Glutamatergic neuron (in vitro differentiated cells): ENCODE results near the gene RAP1GAP. TPM values are rescaled to one million over a fixed set of nuclear protein-coding genes. Genes with fewer than 3 reads are reported as not detected.

ENCODE experiments used
- DNase-seq: peaks from one replicate; pipeline ENCODE4 v3.0.0; 2022
- H3K27ac Mint-ChIP-seq: one replicate; pipeline ENCODE4 v1.8.0; 2020; ENCODE audit warnings: mild to moderate bottlenecking, mixed read lengths, inconsistent platforms; ENCODE audit not compliant: unreplicated experiment
- H3K27me3 Mint-ChIP-seq: one replicate; pipeline ENCODE4 v1.8.0; 2020; ENCODE audit warnings: mild to moderate bottlenecking, moderate library complexity, mixed read lengths, inconsistent platforms; ENCODE audit not compliant: unreplicated experiment
- H3K36me3 Mint-ChIP-seq: one replicate; pipeline ENCODE4 v1.8.0; 2020; ENCODE audit warnings: mild to moderate bottlenecking, mixed read lengths, inconsistent platforms; ENCODE audit not compliant: unreplicated experiment
- H3K4me1 Mint-ChIP-seq: one replicate; pipeline ENCODE4 v1.8.0; 2020; ENCODE audit warnings: mild to moderate bottlenecking, low read depth, mixed read lengths, inconsistent platforms; ENCODE audit not compliant: unreplicated experiment
- H3K4me3 Mint-ChIP-seq: one replicate; pipeline ENCODE4 v1.8.0; 2020; ENCODE audit warnings: mild to moderate bottlenecking, mixed read lengths, inconsistent platforms; ENCODE audit not compliant: unreplicated experiment
- H3K9me3 Mint-ChIP-seq: one replicate; pipeline ENCODE4 v1.8.0; 2020; ENCODE audit warnings: mild to moderate bottlenecking, moderate library complexity, mixed read lengths, inconsistent platforms; ENCODE audit not compliant: unreplicated experiment
- total RNA-seq: library from RNA; stranded (reverse); fragmentation: NEBNext Ultra II Directional; extraction: Animal tissue kit (Norgen Biotek cat#: 25700); gene quantifications from one replicate; pipeline ENCODE4 v1.2.1, GENCODE V29; 2021; ENCODE audit not compliant: unreplicated experiment
- TF ChIP-seq, protein P1 (sequence below): fragments of 200-600 bp; sonication (generic); IDR thresholded peaks from one replicate; pipeline ENCODE4 v1.5.0; 2021; ENCODE audit not compliant: partially characterized antibody, unreplicated experiment

The RAP1GAP gene
- total RNA-seq, 1 donor from 2014 or later, result 4.8 TPM

GRCh38 chr1:21644906-21645305, 24.3 kb downstream of the RAP1GAP start:
- TF ChIP-seq, protein P1, sequence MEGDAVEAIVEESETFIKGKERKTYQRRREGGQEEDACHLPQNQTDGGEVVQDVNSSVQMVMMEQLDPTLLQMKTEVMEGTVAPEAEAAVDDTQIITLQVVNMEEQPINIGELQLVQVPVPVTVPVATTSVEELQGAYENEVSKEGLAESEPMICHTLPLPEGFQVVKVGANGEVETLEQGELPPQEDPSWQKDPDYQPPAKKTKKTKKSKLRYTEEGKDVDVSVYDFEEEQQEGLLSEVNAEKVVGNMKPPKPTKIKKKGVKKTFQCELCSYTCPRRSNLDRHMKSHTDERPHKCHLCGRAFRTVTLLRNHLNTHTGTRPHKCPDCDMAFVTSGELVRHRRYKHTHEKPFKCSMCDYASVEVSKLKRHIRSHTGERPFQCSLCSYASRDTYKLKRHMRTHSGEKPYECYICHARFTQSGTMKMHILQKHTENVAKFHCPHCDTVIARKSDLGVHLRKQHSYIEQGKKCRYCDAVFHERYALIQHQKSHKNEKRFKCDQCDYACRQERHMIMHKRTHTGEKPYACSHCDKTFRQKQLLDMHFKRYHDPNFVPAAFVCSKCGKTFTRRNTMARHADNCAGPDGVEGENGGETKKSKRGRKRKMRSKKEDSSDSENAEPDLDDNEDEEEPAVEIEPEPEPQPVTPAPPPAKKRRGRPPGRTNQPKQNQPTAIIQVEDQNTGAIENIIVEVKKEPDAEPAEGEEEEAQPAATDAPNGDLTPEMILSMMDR, result no peak
- Mint-ChIP-seq H3K9me3 (peaks cover 2% of the 10 kb centered on the region), H3K27me3 (peaks cover 18% of the 10 kb centered on the region), H3K4me3 (no peak overlapping the region), H3K27ac (no peak overlapping the region), H3K36me3 (no peaks in the 10 kb centered on the region), H3K4me1 (no peaks in the 10 kb centered on the region)
- DNase-seq, result no peak

DNA sequence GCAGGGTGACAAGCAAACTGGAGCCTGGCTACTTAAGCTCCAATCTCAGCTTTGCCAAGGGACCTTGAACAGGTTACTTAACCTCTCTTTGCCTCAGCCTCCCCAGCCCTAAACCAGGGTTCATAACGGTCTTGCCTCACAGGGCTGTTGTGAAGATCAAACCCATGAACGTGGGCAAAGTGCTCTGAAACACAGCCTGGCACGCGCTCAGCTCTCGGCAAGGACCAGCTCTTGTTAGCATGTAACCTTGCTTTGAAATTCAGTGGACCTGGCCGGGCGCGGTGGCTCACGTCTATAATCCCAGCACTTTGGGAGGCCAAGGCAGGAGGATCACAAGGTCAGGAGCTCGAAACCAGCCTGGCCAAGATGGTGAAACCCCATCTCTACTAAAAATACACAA, 24.8 kb downstream of the RAP1GAP start:
- Mint-ChIP-seq H3K27me3 (peaks cover 15% of the 10 kb centered on the region), H3K36me3 (no peaks in the 10 kb centered on the region), H3K27ac (no peak overlapping the region), H3K9me3 (peaks cover 2% of the 10 kb centered on the region), H3K4me1 (no peaks in the 10 kb centered on the region), H3K4me3 (no peak overlapping the region)
- TF ChIP-seq, protein P1, result no peak
- no peak for DNase-seq

DNA sequence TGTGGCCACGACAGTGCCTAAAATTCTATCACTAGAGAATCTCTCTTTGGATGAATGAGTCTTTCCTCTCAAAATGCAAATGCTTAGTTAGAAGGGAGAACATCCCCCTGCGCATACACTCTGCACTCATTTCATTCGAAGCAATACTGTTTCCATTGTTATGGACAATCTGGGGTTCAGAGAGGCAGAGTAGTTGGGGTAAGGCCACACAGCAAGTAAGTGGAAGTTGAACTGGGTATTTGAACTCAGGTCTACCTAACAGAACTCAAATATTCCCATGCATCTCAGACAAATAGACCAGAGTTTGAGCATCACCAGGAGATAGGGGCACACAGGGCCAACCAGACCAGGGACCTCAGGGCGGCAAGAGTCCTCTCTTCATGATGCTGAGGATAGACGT, 25.5 kb downstream of the RAP1GAP start:
- no peak overlapping the region for H3K4me3 Mint-ChIP-seq

GRCh38 chr1:21641967-21642739, 27.0 kb downstream of the RAP1GAP start:
- no peak overlapping the region for H3K27ac Mint-ChIP-seq

More for the DNA sequence above, 25.5 kb downstream of the RAP1GAP start:
- Mint-ChIP-seq H3K27me3 (peaks cover 13% of the 10 kb centered on the region), H3K27ac (no peak overlapping the region), H3K4me1 (no peaks in the 10 kb centered on the region), H3K36me3 (no peaks in the 10 kb centered on the region), H3K9me3 (peaks cover 2% of the 10 kb centered on the region)
- TF ChIP-seq, protein P1, result no peak
- DNase-seq, result no peak

GRCh38 chr1:21641537-21641936, 27.6 kb downstream of the RAP1GAP start:
- no peak overlapping the region for H3K4me3 Mint-ChIP-seq
- TF ChIP-seq, protein P1, result no peak
- peaks cover 5% of the 10 kb centered on the region for H3K27me3 Mint-ChIP-seq
- no peak for DNase-seq
- peaks cover 2% of the 10 kb centered on the region for H3K9me3 Mint-ChIP-seq
- H3K27ac Mint-ChIP-seq, result no peak overlapping the region
- no peaks in the 10 kb centered on the region for H3K36me3 Mint-ChIP-seq
- no peaks in the 10 kb centered on the region for H3K4me1 Mint-ChIP-seq

More at GRCh38 chr1:21641967-21642739, 27.0 kb downstream of the RAP1GAP start:
- TF ChIP-seq, protein P1, result no peak
- Mint-ChIP-seq H3K4me3 (no peak overlapping the region), H3K27me3 (peaks cover 9% of the 10 kb centered on the region), H3K9me3 (peaks cover 2% of the 10 kb centered on the region), H3K36me3 (no peaks in the 10 kb centered on the region), H3K4me1 (no peaks in the 10 kb centered on the region)
- DNase-seq, result no peak
